NAMALWA (cell line): Measurements from ENCODE around the gene PTPRM.

Source experiments
- DNase-seq: peaks from one replicate; pipeline ENCODE4 v3.0.0-alpha.2; 2015; ENCODE audit warnings: low spot score

PTPRM gene

GRCh38 chr18:8238507-8238906 lies 671.4 kb downstream of the PTPRM start:
- DNase-seq = no peak

DNA sequence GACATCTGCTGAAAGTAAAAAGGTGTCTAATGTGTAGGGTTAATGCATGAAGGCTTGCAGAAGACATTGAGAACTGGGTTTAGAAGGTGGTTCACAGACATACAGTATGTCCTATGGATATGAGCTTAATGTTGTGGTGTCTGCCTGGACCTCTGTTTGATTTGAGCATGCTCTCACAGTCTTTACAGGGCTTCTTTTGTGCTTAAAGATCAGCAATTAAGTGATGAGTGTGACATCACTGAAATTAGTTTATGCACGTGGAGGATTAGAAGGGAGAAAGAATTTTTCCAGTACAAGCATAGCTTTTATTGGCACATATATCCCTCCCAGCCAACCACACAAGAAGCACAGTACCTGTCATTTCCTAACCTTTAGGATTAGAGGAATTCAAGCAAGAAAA lies 674.6 kb downstream of the PTPRM start:
- DNase-seq = no peak

- no peak for DNase-seq
These were observed 675.1 kb downstream of the PTPRM start for GRCh38 chr18:8242151-8242696.

DNA sequence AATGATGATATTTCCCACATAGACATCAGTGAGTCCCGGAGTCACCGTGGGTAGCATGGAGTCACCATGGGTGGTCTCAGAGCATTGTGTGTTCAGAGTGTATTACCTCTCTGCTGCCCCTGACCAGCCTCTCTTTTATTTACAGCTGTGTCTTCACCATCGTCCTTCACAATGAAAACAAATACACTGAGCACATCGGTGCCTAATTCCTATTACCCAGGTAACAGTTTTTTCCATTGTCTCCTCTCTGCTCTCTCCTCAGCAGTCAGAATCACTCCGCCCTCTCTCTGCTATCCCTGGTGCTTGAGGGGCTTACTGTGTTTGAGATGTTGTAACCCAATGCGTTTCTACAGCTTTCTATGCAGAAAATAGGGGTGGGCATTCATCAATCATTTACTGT lies 680.6 kb downstream of the PTPRM start:
- no peak for DNase-seq

DNA sequence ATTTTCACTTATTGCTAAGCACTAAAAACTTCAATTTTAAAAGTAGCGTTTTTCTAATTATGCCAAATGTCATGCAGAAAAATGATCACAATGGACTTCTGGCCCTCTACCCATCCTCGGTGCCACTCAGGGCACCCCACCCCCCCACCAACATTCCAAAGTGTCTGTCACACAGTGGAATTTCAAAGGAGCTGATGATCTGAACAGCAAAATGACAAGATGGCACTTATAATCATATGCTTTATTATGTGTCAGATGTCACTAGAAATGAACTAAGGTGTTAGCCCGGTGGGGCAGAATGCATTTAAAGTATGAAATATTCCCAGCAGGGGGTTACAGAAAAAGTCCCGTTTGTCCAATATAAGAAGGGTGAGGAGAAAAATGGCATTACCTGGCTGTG lies 681.5 kb downstream of the PTPRM start:
- no peak for DNase-seq

GRCh38 chr18:8249811-8250210 lies 682.7 kb downstream of the PTPRM start:
- DNase-seq = no peak

- DNase-seq = no peak
These were observed 685.3 kb downstream of the PTPRM start for GRCh38 chr18:8252371-8252770.

GRCh38 chr18:8253944-8254343 lies 686.8 kb downstream of the PTPRM start:
- DNase-seq = no peak

DNA sequence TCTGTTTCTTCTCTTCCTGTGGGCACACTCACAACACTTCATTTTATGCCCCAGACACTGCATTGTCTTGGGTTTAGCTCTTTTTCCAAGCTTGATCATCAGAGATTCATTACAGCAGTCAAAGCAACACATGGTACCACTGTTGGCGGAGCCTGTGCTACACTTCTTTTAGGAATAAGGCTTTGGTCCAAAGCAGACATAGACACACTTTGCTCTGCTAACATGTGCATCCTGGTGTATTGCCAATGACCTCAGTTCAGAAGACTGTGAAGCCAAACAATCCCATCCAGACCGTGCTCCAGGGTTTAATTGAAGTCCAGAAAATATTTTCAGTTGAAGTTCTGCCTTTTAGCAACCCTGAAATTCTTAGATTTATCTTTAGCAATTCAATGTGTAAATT lies 687.5 kb downstream of the PTPRM start:
- DNase-seq = no peak

DNA sequence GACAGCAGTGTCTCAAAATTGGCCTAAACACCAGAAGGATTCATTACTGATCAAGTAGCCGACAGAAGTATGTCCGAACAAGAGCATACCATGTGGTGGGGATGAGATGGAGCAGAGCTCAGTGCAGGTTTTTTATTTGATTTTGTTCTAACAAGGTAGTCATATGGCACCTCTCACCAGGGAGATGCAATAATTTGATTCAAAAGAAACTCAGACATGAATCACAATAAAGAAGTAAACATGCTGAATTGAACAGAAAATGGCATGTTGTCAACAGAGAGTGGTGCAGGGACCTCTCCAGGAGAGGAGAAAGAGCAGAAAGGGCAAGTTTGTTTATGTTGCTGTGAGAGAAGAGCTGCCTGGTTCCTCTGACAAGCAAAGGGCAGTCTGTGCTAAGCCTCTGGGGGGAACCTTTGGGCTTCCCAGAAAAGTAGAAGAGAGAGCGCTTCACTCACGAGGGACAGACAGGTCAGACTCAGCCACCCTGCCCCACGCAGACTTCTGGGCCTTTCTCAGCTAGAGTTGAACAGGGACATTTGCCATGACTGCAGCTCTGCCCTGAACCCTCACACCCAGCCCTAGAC lies 690.8 kb downstream of the PTPRM start:
- DNase-seq = no peak

DNA sequence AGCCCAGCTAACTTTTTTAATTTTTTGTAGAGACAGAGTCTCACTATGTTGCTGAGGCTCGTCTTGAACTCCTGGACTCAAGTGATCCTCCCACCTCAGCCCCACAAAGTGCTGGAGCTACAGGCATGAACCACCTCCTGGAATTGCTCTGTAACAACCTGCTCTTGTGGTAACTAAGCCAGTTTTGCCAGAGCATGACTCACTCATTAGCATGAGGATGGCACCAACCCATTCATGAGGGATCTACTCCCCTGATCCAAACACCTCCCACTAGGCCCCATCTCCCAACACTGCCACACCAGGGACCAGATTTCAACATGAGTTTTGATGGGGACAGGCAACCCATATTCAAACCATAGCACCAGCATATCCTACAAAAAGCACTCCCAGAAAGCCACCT lies 693.2 kb downstream of the PTPRM start:
- no peak for DNase-seq

GRCh38 chr18:8260827-8261226 lies 693.7 kb downstream of the PTPRM start:
- no peak for DNase-seq

DNA sequence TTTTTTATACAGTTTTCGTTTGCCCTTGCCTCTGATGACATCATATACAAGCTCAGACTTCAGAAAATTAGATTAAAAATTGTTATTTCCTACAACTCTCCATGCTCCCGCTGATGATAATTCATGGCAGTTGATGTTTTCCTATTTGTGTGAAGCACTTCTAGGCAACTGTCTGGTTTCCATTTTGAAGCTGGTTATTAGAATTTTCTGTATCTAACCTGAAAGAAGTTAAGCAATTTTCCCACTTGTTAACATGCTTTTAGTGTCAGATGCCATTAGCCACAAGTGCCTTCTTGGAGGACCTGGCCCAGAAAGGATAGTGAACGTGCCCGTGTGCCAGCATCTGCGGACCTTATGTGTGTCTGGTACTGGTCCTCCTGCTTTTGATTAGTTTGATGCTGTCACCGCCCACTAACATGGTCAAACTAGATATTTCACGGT lies 694.6 kb downstream of the PTPRM start:
- no peak for DNase-seq

- no peak for DNase-seq
These were observed 695.1 kb downstream of the PTPRM start for GRCh38 chr18:8262221-8262620.

- DNase-seq = no peak
These were observed 697.0 kb downstream of the PTPRM start for GRCh38 chr18:8264116-8264515.

DNA sequence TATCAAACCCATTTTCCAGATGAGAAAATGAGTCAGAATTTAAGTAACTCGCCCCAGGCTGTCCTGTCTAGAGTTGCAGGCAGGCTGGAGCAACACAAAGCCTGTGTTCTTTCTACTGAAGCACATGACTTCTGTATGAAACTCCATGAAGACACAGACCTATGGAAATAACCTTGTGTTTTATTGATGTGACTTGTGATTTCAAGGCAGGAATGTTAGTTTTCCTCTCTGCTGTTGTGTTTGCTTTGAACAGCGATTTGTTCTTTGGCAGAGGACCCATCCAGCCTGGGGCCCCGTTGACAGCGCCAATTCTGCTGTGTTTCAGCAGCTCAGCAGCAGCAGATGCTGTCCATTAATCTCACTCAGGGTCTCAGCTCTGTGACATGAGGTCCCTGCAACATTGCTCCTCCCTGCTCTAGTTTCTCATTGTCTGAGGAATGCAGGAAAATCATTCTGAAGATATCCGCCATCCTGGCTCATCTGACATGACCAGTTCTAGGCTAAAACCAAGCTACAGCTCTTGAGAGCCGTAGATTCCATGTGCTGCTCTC lies 697.8 kb downstream of the PTPRM start:
- DNase-seq = no peak

GRCh38 chr18:8272254-8272653 lies 705.1 kb downstream of the PTPRM start:
- no peak for DNase-seq

GRCh38 chr18:8274370-8274769 lies 707.3 kb downstream of the PTPRM start:
- no peak for DNase-seq

GRCh38 chr18:8276406-8276805 lies 709.3 kb downstream of the PTPRM start:
- DNase-seq = no peak

GRCh38 chr18:8277270-8277669 lies 710.2 kb downstream of the PTPRM start:
- no peak for DNase-seq

DNA sequence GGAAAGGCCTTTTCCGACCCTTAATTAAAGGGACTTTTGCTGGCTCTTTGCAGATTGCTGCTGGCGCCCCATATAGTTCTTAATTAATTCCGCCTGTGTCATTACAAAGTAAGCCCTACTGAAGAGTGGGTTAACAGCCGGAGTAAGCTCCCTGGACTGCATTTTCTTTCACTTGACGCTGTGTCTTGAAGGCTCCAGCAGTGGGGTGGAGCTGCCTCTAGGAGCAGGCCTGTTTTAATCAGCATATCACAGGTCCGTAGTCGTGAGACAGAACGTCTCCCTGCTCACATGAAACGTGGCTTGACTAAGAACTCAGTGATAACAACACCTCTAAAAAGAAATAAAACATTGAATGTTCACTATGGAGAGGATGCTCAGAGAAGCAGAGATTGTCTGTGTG lies 712.2 kb downstream of the PTPRM start:
- DNase-seq = no peak

- no peak for DNase-seq
These were observed 712.7 kb downstream of the PTPRM start for GRCh38 chr18:8279781-8280330.

DNA sequence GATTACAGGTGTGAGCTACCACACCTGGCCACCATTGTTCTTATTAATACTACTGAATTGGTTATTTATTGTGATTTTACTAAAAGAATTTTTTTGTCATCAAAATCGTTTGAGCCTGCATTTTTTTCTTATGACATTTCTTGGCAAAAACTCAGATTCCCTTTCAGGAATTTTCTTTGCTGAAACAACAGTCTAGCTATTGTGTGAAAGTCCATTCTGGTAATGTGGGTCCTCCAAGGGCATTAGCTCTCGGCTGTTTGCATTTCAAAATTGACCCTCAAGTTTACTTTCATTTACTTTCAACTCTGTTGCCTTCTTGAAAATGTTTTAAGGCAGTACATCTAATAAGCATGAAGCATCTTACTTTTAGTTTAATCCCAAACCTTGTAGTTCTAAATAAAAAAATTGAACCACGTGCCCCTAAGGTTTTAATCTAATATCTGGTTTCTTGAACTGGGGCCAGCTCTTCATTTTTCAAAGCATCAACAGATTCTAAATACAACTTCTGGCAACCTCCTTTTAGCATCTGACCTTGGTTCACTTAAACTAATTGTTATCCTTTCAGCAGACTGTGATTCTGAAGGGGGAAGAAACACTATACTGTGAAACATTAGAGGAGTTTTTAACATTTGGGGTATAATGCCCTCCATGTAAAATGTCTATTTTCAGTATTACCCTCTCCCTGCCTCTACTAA lies 716.9 kb downstream of the PTPRM start:
- no peak for DNase-seq
